Measurements from ENCODE around the gene PGP. TPM values are rescaled to one million over a fixed set of nuclear protein-coding genes. Genes with fewer than 3 reads are reported as not detected.

Gene PGP
- total and polyA plus RNA-seq, 2 experiments from 2014 or later: 43.2 to 57.9 TPM

- H3K27me3 ChIP-seq: peaks cover 15% of the 10 kb centered on the region
- H3K4me1 ChIP-seq (ENCODE audit: low read depth): peaks cover 8% of the 10 kb centered on the region
- H3K4me3 ChIP-seq: no peak overlapping the region
- H3K27ac ChIP-seq: no peak overlapping the region
- no peak for DNase-seq (ENCODE audit: low read depth in 1 of 2, low spot score in 1 of 2)
- TF ChIP-seq, protein P1, sequence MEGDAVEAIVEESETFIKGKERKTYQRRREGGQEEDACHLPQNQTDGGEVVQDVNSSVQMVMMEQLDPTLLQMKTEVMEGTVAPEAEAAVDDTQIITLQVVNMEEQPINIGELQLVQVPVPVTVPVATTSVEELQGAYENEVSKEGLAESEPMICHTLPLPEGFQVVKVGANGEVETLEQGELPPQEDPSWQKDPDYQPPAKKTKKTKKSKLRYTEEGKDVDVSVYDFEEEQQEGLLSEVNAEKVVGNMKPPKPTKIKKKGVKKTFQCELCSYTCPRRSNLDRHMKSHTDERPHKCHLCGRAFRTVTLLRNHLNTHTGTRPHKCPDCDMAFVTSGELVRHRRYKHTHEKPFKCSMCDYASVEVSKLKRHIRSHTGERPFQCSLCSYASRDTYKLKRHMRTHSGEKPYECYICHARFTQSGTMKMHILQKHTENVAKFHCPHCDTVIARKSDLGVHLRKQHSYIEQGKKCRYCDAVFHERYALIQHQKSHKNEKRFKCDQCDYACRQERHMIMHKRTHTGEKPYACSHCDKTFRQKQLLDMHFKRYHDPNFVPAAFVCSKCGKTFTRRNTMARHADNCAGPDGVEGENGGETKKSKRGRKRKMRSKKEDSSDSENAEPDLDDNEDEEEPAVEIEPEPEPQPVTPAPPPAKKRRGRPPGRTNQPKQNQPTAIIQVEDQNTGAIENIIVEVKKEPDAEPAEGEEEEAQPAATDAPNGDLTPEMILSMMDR (IDR thresholded peaks at IDR 0.05; ENCODE audit: low read depth, low read length): no peak
- H3K36me3 ChIP-seq: peaks cover 29% of the 10 kb centered on the region
- no peaks in the 10 kb centered on the region for H3K9me3 ChIP-seq (ENCODE audit: low read depth)
Measured at GRCh38 chr16:2238150-2238837, 23.7 kb upstream of the PGP start.

- H3K4me1 ChIP-seq (ENCODE audit: low read depth): peaks cover 8% of the 10 kb centered on the region
- H3K27me3 ChIP-seq: peaks cover 15% of the 10 kb centered on the region
- TF ChIP-seq, protein P1 (IDR thresholded peaks at IDR 0.05; ENCODE audit: low read depth, low read length): no peak
- no peak for DNase-seq (ENCODE audit: low read depth in 1 of 2, low spot score in 1 of 2)
- H3K4me3 ChIP-seq: peak overlapping the region; percentile 28
- H3K9me3 ChIP-seq (ENCODE audit: low read depth): no peaks in the 10 kb centered on the region
- no peak overlapping the region for H3K27ac ChIP-seq
- peaks cover 32% of the 10 kb centered on the region for H3K36me3 ChIP-seq
Measured at GRCh38 chr16:2237493-2238149, 23.0 kb upstream of the PGP start.

DNA sequence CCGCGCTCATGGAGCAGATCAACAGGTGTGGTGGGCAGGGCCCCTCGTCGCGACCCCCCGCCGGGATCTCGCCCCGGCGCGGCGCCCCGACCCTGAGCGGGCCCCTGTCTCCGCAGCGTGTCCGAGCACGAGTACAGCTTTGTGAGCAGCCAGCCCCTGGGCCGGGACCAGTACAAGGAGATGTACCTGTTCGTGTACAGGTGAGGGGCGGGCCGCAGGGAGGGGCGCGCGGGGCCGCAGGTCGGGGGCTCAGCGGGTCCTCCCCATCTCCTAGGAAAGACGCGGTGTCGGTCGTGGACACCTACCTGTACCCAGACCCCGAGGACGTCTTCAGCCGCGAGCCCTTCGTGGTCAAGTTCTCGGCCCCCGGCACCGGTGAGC lies 22.5 kb upstream of the PGP start:
- DNase-seq (ENCODE audit: low read depth in 1 of 2, low spot score in 1 of 2): no peak
- TF ChIP-seq, protein P1 (IDR thresholded peaks at IDR 0.05; ENCODE audit: low read depth, low read length): no peak
- Histone ChIP-seq H3K9me3 (ENCODE audit: low read depth) (no peaks in the 10 kb centered on the region), H3K4me3 (peak overlapping the region; percentile 28), H3K4me1 (ENCODE audit: low read depth) (peaks cover 8% of the 10 kb centered on the region), H3K27ac (no peak overlapping the region), H3K36me3 (peaks cover 32% of the 10 kb centered on the region), H3K27me3 (peaks cover 15% of the 10 kb centered on the region)

DNA sequence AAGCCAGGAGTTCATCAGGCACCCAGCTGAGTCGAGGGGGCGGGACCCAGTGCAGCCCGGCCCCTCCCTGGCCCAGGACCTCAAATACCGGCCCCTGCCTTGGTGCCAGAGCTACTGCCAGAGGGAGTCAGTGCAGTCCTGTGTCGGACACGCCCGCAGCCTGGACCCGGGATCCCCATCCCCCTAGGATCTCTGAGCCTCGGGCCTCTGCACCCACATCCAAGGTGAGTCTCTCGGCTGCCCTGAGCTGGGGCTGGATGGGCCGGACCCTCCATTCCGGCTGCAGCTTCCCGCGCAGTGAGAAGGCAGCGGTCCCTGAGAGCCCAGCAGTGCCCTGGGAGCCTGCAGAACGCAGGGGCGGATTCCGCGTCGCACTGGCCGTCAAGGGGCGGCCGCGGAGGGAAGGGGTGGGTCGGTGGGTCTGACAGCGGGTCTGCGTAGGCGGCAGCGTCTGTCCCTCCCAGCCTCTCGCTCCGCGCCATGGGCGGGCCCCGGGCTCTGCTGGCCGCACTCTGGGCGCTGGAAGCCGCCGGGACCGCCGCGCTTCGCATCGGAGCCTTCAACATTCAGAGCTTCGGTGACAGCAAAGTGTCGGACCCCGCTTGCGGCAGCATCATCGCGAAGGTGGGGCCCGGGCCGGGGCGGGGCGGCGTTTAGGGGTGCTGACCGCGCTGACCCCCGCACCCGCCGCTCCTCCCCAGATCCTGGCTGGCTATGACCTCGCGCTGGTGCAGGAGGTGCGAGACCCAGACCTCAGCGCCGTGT lies 21.9 kb upstream of the PGP start, which contains the start of gene DNASE1L2:
Gene DNASE1L2 (plus strand): TSS at position 108 of the 765 bp plus-strand sequence. CDS start 373 bp downstream, at position 481.
- peak within 1 kb of the TSS; percentile 28 for H3K4me3 ChIP-seq
- peaks cover 8% of the 10 kb centered on the region for H3K4me1 ChIP-seq (ENCODE audit: low read depth)
- peak; percentile 41 to 80 for DNase-seq (ENCODE audit: low read depth in 1 of 2, low spot score in 1 of 2)
- H3K27me3 ChIP-seq: peaks cover 15% of the 10 kb centered on the region
- H3K27ac ChIP-seq: no peak within 1 kb of the TSS
- no peaks in the 10 kb centered on the region for H3K9me3 ChIP-seq (ENCODE audit: low read depth)
- TF ChIP-seq, protein P1 (IDR thresholded peaks at IDR 0.05; ENCODE audit: low read depth, low read length): no peak
- peaks cover 34% of the 10 kb centered on the region for H3K36me3 ChIP-seq

GRCh38 chr16:2235695-2236336 lies 21.2 kb upstream of the PGP start:
- no peak overlapping the region for H3K4me3 ChIP-seq
- H3K36me3 ChIP-seq: peaks cover 34% of the 10 kb centered on the region
- DNase-seq (ENCODE audit: low read depth in 1 of 2, low spot score in 1 of 2): no peak

More at GRCh38 chr16:2235695-2236336, 21.2 kb upstream of the PGP start:
- peaks cover 15% of the 10 kb centered on the region for H3K27me3 ChIP-seq
- TF ChIP-seq, protein P1 (IDR thresholded peaks at IDR 0.05; ENCODE audit: low read depth, low read length): no peak
- H3K9me3 ChIP-seq (ENCODE audit: low read depth): no peaks in the 10 kb centered on the region
- no peak overlapping the region for H3K27ac ChIP-seq
- H3K4me1 ChIP-seq (ENCODE audit: low read depth): peaks cover 8% of the 10 kb centered on the region

Measured in cardiac muscle cell (in vitro differentiated cells and primary cell).